NK-92 (cell line): ENCODE data around the gene CCDC78.
"Not testable (repeated sequence)": the region's sequence is repeated elsewhere in the genome, so short reads cannot be mapped to it uniquely, and the experiment has no call there.

Experiments
- DNase-seq: peaks from one replicate; lab custom pipeline; 2025; ENCODE audit not compliant: unreplicated experiment; lab: John Stamatoyannopoulos, UW

Gene CCDC78

GRCh38 chr16:694863-695354, 31.3 kb downstream of the CCDC78 start:
- DNase-seq, result no peak

- no peak for DNase-seq
These were observed 31.9 kb downstream of the CCDC78 start for GRCh38 chr16:694187-694862.

- DNase-seq, result no peak
These were observed 32.5 kb downstream of the CCDC78 start for GRCh38 chr16:693766-694165.

- no peak for DNase-seq
These were observed 32.9 kb downstream of the CCDC78 start for GRCh38 chr16:693364-693763.

GRCh38 chr16:692356-693108, 33.7 kb downstream of the CCDC78 start:
- DNase-seq, result no peak

- DNase-seq, result not testable (repeated sequence)
These were observed 35.0 kb downstream of the CCDC78 start for GRCh38 chr16:691242-691641.

- no peak for DNase-seq
These were observed 36.9 kb downstream of the CCDC78 start for GRCh38 chr16:689175-689897.

- no peak for DNase-seq
These were observed 38.7 kb downstream of the CCDC78 start for GRCh38 chr16:687499-687898.

- DNase-seq, result no peak
These were observed 39.6 kb downstream of the CCDC78 start for GRCh38 chr16:686459-687260.

- no peak for DNase-seq
These were observed 40.3 kb downstream of the CCDC78 start for GRCh38 chr16:685967-686366.

- no peak for DNase-seq
These were observed 41.1 kb downstream of the CCDC78 start for GRCh38 chr16:684961-685696.

- peak; percentile 71 for DNase-seq
These were observed 42.0 kb downstream of the CCDC78 start, which contains the start of gene JMJD8 for GRCh38 chr16:684071-684794. Gene JMJD8, minus strand, starts transcription at chr16:684334. Its CDS starts 15 bp downstream, at chr16:684319.

- DNase-seq, result no peak
These were observed 42.7 kb downstream of the CCDC78 start for GRCh38 chr16:683396-684070.

- no peak for DNase-seq
These were observed 43.5 kb downstream of the CCDC78 start for GRCh38 chr16:682493-683395.

- no peak for DNase-seq
These were observed 44.4 kb downstream of the CCDC78 start for GRCh38 chr16:681746-682427.

GRCh38 chr16:680967-681745, 45.1 kb downstream of the CCDC78 start:
- DNase-seq, result no peak

GRCh38 chr16:680625-680945, 45.7 kb downstream of the CCDC78 start:
- DNase-seq, result no peak
